Activated gamma-delta T cell (primary cell): ENCODE measurements around the gene KRT7.

ENCODE experiments used
- DNase-seq: peaks from one replicate; lab custom pipeline; 2025; lab: John Stamatoyannopoulos, UW

The KRT7 gene

GRCh38 chr12:52199294-52199919 lies 33.6 kb upstream of the KRT7 start:
- no peak for DNase-seq

DNA sequence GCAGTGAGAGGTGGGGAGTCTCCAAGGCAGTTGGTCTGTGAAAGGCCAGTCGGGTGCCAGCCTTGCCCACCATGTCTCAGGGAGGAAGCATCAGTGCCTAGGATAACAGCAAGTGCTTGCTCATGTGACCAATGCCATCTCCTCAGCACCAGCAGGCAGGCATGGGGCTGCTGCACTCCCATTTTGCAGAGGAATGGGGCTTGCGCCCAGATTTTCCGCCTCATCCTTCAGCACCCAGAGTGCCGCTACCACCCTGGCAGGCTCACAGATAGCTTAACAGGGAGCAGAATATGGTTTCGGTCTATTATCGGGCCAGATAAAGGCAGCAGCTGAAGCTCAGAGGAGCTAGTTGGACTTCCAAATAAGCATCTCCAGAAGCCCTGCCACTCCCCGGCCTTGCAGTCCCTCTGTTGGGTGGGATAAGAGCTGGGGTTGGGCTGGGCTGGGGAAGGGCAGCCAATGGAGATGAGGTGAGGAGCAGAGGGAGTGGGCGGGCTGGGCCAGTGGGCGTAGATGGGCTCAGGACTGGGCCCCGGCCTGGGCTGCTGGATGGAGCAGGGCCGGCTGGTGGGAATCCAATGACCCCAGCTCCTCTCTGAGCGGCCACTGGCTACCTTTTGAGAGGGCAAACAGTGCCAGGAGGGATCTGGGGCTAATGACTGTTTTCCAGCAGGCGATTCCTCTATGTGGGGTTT lies 32.8 kb upstream of the KRT7 start:
- DNase-seq: no peak

- DNase-seq: no peak
Observed at GRCh38 chr12:52200781-52201450, 32.1 kb upstream of the KRT7 start.

GRCh38 chr12:52201451-52201839 lies 31.6 kb upstream of the KRT7 start:
- DNase-seq: no peak

- no peak for DNase-seq
Observed at GRCh38 chr12:52202361-52203078, 30.5 kb upstream of the KRT7 start.

- DNase-seq: no peak
Observed at GRCh38 chr12:52203079-52203921, 29.7 kb upstream of the KRT7 start.

DNA sequence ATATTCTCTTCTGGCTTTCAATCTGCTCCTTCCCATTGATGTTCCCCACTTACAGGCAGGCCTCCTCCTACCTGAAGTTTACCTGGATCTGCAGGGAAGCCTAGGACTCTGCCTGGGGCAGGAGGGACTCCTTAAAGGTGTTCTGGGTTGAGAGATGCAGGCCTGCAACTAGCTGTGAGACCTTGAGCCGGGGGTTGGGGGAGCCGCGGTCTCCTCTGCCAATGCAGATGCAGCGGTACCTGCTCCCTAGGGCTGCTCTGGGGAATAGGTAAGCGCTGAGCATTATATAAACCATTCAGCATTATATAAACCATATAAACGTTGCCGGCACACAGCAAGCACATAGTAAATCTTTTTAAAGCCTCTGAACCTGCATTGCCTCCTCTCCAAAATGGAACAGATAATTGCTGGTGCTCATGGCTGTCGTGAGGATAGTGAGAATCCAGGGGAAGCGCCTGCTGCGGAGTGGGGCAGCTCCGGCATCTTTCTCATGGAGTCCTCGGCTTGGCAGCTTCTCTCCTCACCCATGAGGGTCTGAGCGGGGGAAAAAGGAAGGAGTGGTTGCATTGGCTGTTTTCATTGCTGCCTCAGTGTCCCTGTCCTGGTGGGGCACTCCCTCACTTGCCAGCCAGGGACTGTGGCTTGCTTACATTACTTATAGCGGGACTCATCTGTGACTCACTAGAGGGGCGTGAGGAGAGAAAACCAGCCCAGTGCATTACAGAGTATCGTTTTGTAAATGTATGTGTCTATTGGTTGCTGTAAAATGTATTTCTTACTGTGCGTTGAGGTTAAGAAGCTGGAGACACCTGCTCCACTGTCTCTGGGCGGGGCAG lies 28.7 kb upstream of the KRT7 start:
- no peak for DNase-seq

DNA sequence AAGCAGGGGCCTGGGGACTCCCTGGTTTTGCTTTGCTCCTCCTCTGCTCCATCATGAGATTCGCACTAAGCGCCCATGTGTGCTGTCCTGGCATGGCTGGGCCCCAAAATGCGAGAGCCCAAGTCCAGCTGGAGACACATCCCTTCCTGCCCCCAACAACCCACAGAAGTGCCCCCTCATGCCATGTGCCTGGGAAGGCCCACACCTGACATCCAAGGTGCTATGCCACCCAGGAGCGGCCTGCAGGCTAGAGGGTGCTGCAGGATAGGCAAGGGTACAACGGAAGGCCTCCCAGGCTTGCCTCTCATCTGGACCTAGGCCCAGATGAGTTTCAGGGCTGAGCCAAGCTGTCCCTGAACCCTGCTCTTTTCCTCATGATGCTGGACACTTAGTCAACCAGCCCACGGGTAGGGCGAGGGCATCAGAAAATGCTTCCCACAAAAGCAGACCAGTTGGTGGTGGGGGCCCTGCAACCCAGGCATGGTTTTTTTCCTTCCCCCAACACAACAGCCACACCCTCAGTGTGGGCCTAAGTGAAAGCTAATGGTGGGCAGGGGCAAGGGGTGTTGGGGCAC lies 28.0 kb upstream of the KRT7 start:
- DNase-seq: no peak

GRCh38 chr12:52205612-52206303 lies 27.3 kb upstream of the KRT7 start:
- no peak for DNase-seq

DNA sequence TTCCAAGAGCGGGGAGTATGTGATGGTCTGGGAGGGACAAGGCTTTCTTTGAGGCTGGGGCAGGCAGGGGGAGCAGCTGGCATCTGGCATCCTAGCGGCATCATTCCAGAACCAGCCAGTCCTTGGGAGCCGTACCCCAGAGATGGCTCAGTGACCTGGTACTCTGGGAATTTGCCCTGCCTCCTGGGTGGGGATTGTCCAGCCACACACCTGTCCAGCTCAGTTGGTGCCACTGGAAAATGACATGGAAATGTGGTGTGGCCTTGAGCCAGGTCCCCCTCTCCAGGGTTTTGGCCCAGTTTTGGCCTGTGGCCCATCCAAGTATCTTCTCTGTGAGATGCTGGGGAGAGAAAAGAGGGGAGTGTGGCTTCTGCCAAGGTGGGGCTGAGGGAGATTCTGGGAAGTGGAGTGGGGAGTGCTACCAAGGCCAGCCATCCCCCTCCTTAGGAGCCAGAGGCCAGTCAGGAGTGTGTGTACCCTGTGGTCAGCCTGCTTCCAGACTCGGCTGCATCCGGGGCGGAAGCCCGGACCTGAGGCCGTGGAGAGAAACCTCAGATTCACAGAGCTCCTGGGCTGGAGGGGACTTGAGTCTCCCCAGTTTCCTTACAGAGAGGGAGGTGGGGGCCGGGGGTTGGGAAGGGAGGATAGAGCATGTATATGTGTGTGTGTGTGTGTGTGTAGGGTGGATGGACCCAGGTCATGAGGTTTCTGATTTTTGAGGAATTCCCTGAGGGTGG lies 26.6 kb upstream of the KRT7 start:
- no peak for DNase-seq

DNA sequence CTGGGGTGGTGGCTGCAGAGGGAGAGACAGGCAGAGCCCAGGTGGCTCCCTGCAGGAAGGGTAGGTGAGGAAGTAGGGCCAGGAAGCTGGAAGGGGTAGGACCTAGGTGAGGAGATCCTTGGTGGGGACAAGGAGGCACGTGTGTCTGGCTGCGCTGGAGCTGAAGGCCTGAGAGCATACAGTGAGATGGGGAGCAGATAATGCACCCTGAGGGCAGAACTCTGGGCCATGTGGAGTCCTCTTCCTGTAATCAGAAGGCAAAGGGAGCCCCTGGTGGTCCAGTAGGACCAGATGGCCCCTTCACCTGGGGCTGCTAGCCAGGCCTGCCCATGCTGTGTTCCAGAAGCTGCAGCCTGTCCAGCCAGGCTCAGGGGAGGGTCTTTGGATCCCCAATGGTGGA lies 25.9 kb upstream of the KRT7 start:
- no peak for DNase-seq

DNA sequence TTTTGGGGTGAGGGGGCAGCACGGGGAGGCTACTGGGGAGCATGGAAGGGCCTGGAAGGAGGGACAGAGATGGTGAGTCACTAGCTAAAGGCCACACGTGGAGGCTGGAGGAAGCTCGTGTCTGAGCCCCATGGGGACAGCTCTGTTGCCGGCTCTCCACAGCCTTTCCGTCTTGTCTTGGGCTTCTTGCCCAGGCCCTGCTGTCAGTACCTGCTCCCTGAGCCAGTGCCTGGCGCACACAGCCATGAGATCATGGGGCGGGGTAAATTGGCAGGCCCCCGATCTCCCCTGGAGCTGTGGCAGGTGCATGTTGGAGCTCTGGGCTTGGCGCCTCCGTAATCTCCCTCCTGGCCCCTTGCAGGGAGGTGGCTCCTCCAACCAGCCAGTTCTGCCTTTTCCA lies 25.1 kb upstream of the KRT7 start:
- no peak for DNase-seq

DNA sequence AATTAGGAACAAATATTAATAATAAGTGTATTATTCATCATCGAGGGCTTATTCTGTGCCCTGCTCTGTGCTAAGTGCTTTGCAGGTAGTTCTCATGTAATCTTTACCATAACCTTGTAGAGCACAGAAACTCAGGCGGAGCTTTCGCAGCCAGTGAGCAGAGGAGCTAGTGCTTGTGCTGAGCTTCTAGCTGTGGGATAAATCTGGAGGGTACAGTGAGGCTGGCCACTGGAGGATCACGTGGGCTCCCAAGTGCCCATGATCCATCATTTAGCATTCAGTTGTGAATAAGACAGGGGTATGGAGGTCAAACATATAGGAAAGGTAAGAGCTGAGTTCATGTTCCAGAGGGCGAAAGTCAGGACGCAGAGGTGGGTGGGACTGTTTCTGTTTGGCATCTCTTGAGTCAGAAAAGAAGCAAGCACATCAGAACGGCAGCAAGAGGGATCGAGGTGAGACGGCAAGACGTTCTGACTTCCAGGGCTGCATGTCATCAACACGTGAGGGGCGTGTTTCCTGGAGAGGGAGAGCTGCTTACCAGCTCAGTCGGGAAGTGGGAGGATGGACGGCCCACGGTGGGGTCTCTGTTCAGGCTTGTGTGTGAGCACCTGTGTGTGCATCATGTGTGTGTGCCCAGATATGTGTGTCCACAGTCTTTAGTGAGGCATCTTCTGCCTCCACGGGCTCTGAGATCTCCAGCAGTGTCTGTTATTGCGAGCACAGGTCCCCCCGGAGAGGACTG lies 24.4 kb upstream of the KRT7 start:
- DNase-seq: no peak

GRCh38 chr12:52209321-52209720 lies 23.7 kb upstream of the KRT7 start:
- DNase-seq: no peak

DNA sequence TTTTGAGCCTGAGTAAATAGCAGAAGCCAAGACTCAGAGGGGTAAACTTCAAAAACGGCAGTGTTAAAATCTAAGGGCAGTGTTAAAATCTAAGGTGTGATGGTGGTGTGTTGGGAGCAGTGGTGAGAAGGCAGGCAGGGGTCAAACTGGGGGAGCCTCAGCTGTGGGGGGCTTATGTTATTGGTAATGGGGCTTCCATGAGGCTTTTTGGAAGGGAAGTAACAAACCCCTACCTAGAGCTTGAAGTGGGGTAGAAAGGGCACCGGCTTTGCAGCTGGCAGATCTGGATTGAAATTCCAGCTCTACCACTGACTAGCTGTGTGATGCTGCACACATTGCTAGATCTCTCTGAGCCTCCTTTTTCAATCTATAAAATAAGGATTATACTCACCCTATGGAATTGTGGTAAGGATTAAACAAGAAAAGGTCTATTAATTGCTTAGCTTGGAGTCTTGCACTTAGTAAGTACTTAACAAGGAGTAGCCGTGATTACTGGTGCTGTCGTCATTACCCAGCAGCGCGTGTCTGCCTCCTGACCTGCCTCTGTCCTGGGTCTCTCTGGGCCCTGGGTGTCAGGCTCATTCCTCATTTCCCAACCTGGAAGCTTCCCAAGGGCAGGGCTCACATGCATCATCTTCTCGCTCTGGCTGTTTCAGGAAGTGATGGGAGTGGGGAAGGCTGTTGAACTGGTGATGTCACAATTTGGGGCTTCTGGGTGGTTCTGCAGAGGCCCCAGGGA lies 22.7 kb upstream of the KRT7 start:
- no peak for DNase-seq

GRCh38 chr12:52210925-52211650 lies 22.0 kb upstream of the KRT7 start:
- no peak for DNase-seq
